Caki2 (cell line): ENCODE data around the gene TAPBP. TPM values are rescaled to one million over a fixed set of nuclear protein-coding genes. Genes with fewer than 3 reads are reported as not detected.
"Not testable (repeated sequence)": the region's sequence is repeated elsewhere in the genome, so short reads cannot be mapped to it uniquely, and the experiment has no call there.

Source experiments
- DNase-seq: peaks from one replicate; pipeline ENCODE4 v3.0.0-alpha.2; 2015; ENCODE audit warnings: low read depth
- in situ Hi-C: cut with HindIII; loops from 2 replicates; pipeline ENCODE4 v1.10.0; 2016; ENCODE audit warnings: low sequenced_read_pairs, low pct_unique_long_range_greater_than_20kb, mixed read lengths
- total RNA-seq: library from RNA; depleted of rRNA; stranded (reverse); fragments of >200 nt; shearing (Covaris generic); gene quantifications from 2 replicates; pipeline ENCODE4 v1.2.3, GENCODE V29; 2014; ENCODE audit warnings: low replicate concordance

The TAPBP gene
- total RNA-seq, 1 experiment from 2014 or later, result 145 TPM

GRCh38 chr6:33285214-33285613 lies 28.7 kb downstream of the TAPBP start:
- DNase-seq, in situ Hi-C loops: not testable (repeated sequence)

- in situ Hi-C loops, result no loop called here
- DNase-seq, result no peak
Measured at GRCh38 chr6:33280539-33280938, 33.3 kb downstream of the TAPBP start.

- in situ Hi-C loops, result no loop called here
- DNase-seq, result peak; percentile 59
Measured at GRCh38 chr6:33279971-33280511, 33.8 kb downstream of the TAPBP start.

GRCh38 chr6:33279257-33279695 lies 34.6 kb downstream of the TAPBP start:
- no peak for DNase-seq
- in situ Hi-C loops, result no loop called here

- in situ Hi-C loops, result no loop called here
- DNase-seq, result no peak
Measured at GRCh38 chr6:33278810-33279209, 35.1 kb downstream of the TAPBP start.

GRCh38 chr6:33278392-33278741 lies 35.5 kb downstream of the TAPBP start:
- no peak for DNase-seq
- in situ Hi-C loops, result no loop called here

GRCh38 chr6:33277663-33278391 lies 36.1 kb downstream of the TAPBP start:
- in situ Hi-C loops, result no loop called here
- DNase-seq, result no peak

GRCh38 chr6:33276864-33277662 lies 36.8 kb downstream of the TAPBP start, which contains the start of gene B3GALT4:
B3GALT4 (plus strand) TSS chr6:33277123; CDS start chr6:33277420, 297 bp downstream.
- in situ Hi-C loops, result no loop called here
- DNase-seq, result no peak

GRCh38 chr6:33276581-33276863 lies 37.4 kb downstream of the TAPBP start:
- in situ Hi-C loops, result no loop called here
- DNase-seq, result no peak

- in situ Hi-C loops, DNase-seq: not testable (repeated sequence)
Measured at GRCh38 chr6:33275795-33276580, 37.9 kb downstream of the TAPBP start.

GRCh38 chr6:33273924-33274902 lies 39.7 kb downstream of the TAPBP start:
- no peak for DNase-seq
- in situ Hi-C loops, result no loop called here

- in situ Hi-C loops, result no loop called here
- no peak for DNase-seq
Measured at GRCh38 chr6:33273129-33273923, 40.6 kb downstream of the TAPBP start.

- in situ Hi-C loops, result no loop called here
- no peak for DNase-seq
Measured at GRCh38 chr6:33272275-33273128, 41.4 kb downstream of the TAPBP start.

- peak; percentile 96 for DNase-seq
- in situ Hi-C loops, result no loop called here
Measured at GRCh38 chr6:33271468-33272274, 42.2 kb downstream of the TAPBP start, which contains the start of the genes RPS18 and VPS52. RPS18 (plus strand) TSS chr6:33272075; CDS start chr6:33272120, 45 bp downstream. VPS52 (minus strand) TSS chr6:33271876; CDS start chr6:33271675, 201 bp downstream.

GRCh38 chr6:33271117-33271467 lies 42.8 kb downstream of the TAPBP start:
- in situ Hi-C loops, result no loop called here
- DNase-seq, result no peak
